ENCODE results near the gene MGAT3.

Gene MGAT3

DNA sequence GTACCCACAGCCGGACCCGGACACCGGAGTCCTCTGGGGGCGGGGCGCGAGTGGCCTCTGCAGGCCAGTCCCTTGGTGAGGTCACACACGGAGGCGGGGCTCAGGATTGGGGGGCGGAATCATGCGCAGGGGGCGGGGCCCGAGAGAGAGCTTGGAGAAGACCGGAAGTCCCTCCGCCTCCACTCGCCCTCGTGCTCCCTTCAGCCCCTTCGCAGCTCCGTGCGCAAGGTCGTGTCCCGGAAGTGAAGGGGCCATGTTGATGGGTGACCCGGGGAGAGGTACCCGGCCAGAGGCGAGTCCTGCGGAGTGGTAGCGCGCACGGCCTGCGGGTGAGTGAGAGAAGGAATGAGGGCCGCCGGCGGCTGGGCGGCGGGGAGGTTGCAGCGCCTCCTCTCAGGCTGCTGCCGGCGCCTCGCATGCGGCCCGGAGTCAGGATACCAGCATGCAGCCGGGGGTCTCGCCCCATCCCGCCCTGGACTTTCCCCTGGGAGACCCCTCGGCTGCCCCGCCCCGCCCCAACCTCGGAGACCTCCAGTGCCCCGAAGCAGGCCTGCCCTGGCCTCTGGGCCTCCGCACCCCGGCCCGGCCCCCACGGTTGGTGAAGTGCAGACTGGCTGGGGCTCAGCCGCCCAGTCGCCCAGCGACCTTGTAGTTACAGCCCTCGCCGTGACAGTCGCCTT is 45.4 kb downstream of the MGAT3 start, which contains the start of gene MIEF1:
MIEF1 (plus strand) TSS at position 182 of the 680 bp plus-strand sequence. CDS start 9,005 bp downstream, outside the sequence.
- Histone ChIP-seq H3K9me2 (replicated peaks; ENCODE audit: low read depth, low read length) (no peaks in the 10 kb centered on the region), H3K9me3 (ENCODE audit: insufficient read depth, low read depth, low read length) (no peaks in the 10 kb centered on the region), H3K4me2 (ENCODE audit: low read depth, low read length, poor library complexity, severe bottlenecking) (peak within 1 kb of the TSS; percentile 98), H4K20me1 (ENCODE audit: insufficient read depth, low read length, poor library complexity, severe bottlenecking) (peaks cover 20% of the 10 kb centered on the region), H2AFZ (ENCODE audit: low read length) (peak within 1 kb of the TSS; percentile 77), H3K4me1 (ENCODE audit: insufficient read depth, low read length, poor library complexity, severe bottlenecking) (peaks cover 24% of the 10 kb centered on the region), H3K79me2 (ENCODE audit: insufficient read depth, low read length) (peaks cover 49% of the 10 kb centered on the region), H3K36me3 (ENCODE audit: insufficient read depth, low read length) (peaks cover 23% of the 10 kb centered on the region; the same call in 1 of the 2 replicates), H3K9ac (ENCODE audit: low read depth, low read length, poor library complexity, severe bottlenecking) (peak within 1 kb of the TSS; percentile 96), H3F3A (ENCODE audit: low read depth) (no peaks in the 10 kb centered on the region; the same call in 1 of the 2 replicates), H3K27me3 (ENCODE audit: insufficient read depth, low read length, poor library complexity, severe bottlenecking) (no peaks in the 10 kb centered on the region), H3K4me3 (ENCODE audit: low read length, poor library complexity, severe bottlenecking) (peak within 1 kb of the TSS; percentile 96)
- TF ChIP-seq EZH2phosphoT487 (IDR thresholded peaks at IDR 0.05; ENCODE audit: borderline replicate concordance): no peak
- TF ChIP-seq, protein P1, sequence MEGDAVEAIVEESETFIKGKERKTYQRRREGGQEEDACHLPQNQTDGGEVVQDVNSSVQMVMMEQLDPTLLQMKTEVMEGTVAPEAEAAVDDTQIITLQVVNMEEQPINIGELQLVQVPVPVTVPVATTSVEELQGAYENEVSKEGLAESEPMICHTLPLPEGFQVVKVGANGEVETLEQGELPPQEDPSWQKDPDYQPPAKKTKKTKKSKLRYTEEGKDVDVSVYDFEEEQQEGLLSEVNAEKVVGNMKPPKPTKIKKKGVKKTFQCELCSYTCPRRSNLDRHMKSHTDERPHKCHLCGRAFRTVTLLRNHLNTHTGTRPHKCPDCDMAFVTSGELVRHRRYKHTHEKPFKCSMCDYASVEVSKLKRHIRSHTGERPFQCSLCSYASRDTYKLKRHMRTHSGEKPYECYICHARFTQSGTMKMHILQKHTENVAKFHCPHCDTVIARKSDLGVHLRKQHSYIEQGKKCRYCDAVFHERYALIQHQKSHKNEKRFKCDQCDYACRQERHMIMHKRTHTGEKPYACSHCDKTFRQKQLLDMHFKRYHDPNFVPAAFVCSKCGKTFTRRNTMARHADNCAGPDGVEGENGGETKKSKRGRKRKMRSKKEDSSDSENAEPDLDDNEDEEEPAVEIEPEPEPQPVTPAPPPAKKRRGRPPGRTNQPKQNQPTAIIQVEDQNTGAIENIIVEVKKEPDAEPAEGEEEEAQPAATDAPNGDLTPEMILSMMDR (conservative IDR thresholded peaks at IDR 0.05; ENCODE audit: low read length): no peak

DNA sequence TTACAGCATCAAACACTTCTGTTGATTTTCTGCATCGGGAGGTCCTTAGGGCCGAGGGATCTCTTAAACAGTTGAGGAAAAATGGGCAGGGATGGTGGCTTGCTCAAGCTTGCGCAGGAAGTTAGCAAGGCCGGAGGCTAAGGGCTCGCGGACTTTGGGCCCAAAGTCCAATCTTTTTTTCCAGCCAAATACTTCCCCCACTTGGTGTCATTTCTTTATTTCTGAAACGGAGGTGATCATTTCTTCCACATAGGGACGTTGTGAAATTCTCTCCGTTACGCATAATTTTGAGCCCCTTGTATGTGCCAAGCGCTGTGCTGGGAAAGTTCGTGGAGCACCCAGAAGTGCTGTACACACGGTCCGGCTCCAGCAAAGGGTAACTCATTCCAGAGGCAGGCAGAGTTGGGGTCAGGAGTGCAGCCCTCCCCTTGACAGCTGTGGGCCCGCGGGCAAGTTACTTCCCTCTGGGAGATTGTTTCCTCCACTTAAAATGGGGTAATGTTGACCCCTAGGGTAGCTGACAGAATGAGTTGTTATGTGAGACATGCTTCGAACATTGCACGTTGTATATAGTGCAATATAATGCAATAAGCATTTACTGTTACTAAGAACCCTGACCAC is 46.1 kb downstream of the MGAT3 start:
- H3F3A ChIP-seq (ENCODE audit: low read depth): no peaks in the 10 kb centered on the region; the same call in 1 of the 2 replicates
- peaks cover 54% of the 10 kb centered on the region for H3K79me2 ChIP-seq (ENCODE audit: insufficient read depth, low read length)
- H3K9me2 ChIP-seq (replicated peaks; ENCODE audit: low read depth, low read length): no peaks in the 10 kb centered on the region
- no peaks in the 10 kb centered on the region for H3K27me3 ChIP-seq (ENCODE audit: insufficient read depth, low read length, poor library complexity, severe bottlenecking)
- peak overlapping the region; percentile 96 for H3K4me3 ChIP-seq (ENCODE audit: low read length, poor library complexity, severe bottlenecking)
- H3K36me3 ChIP-seq (ENCODE audit: insufficient read depth, low read length): peaks cover 25% of the 10 kb centered on the region; the same call in 1 of the 2 replicates
- H3K9ac ChIP-seq (ENCODE audit: low read depth, low read length, poor library complexity, severe bottlenecking): peak overlapping the region; percentile 96
- H4K20me1 ChIP-seq (ENCODE audit: insufficient read depth, low read length, poor library complexity, severe bottlenecking): peaks cover 20% of the 10 kb centered on the region
- peak overlapping the region; percentile 29; the same call in 1 of the 2 replicates for H2AFZ ChIP-seq (ENCODE audit: low read length)
- H3K4me2 ChIP-seq (ENCODE audit: low read depth, low read length, poor library complexity, severe bottlenecking): peak overlapping the region; percentile 98
- TF ChIP-seq, protein P1 (conservative IDR thresholded peaks at IDR 0.05; ENCODE audit: low read length): no peak
- TF ChIP-seq EZH2phosphoT487 (IDR thresholded peaks at IDR 0.05; ENCODE audit: borderline replicate concordance): no peak
- H3K9me3 ChIP-seq (ENCODE audit: insufficient read depth, low read depth, low read length): no peaks in the 10 kb centered on the region
- H3K4me1 ChIP-seq (ENCODE audit: insufficient read depth, low read length, poor library complexity, severe bottlenecking): peaks cover 26% of the 10 kb centered on the region

DNA sequence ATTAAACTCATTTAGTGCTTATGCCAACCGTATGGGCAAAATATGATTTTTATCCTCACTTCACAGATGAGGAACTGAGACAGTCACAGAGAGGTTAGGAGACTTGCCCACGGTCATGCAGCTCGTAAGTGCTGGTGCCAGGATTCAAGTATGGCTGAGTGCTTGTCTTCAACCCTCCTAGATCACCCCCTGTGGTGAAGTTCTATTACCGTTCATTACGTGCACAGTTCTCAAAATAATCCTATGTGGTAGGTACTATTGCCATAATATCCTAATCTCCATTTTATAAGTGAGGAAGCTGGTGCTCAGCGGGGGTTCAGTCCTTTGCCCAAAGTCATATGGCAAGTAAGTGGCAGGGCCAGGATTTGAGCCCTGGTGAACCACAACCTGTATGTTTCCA is 46.8 kb downstream of the MGAT3 start:
- peak overlapping the region; percentile 96 for H3K4me3 ChIP-seq (ENCODE audit: low read length, poor library complexity, severe bottlenecking)
- H3K9ac ChIP-seq (ENCODE audit: low read depth, low read length, poor library complexity, severe bottlenecking): peak overlapping the region; percentile 96
- peaks cover 33% of the 10 kb centered on the region; the same call in 1 of the 2 replicates for H3K36me3 ChIP-seq (ENCODE audit: insufficient read depth, low read length)
- H3K4me1 ChIP-seq (ENCODE audit: insufficient read depth, low read length, poor library complexity, severe bottlenecking): peaks cover 30% of the 10 kb centered on the region
- no peaks in the 10 kb centered on the region for H3K9me2 ChIP-seq (replicated peaks; ENCODE audit: low read depth, low read length)
- H3K4me2 ChIP-seq (ENCODE audit: low read depth, low read length, poor library complexity, severe bottlenecking): peak overlapping the region; percentile 98
- no peaks in the 10 kb centered on the region for H3K9me3 ChIP-seq (ENCODE audit: insufficient read depth, low read depth, low read length)
- H3K79me2 ChIP-seq (ENCODE audit: insufficient read depth, low read length): peaks cover 61% of the 10 kb centered on the region
- TF ChIP-seq, protein P1 (conservative IDR thresholded peaks at IDR 0.05; ENCODE audit: low read length): no peak
- TF ChIP-seq EZH2phosphoT487 (IDR thresholded peaks at IDR 0.05; ENCODE audit: borderline replicate concordance): no peak
- H2AFZ ChIP-seq (ENCODE audit: low read length): no peak overlapping the region
- H3K27me3 ChIP-seq (ENCODE audit: insufficient read depth, low read length, poor library complexity, severe bottlenecking): no peaks in the 10 kb centered on the region
- no peaks in the 10 kb centered on the region; the same call in 1 of the 2 replicates for H3F3A ChIP-seq (ENCODE audit: low read depth)
- H4K20me1 ChIP-seq (ENCODE audit: insufficient read depth, low read length, poor library complexity, severe bottlenecking): peaks cover 25% of the 10 kb centered on the region
